ENCODE results near the gene PDCD6IP. TPM values are rescaled to one million over a fixed set of nuclear protein-coding genes. Genes with fewer than 3 reads are reported as not detected.
A peak's percentile ranks its signal among the peaks of the same experiment; 100 is the strongest.

Gene PDCD6IP
- total and polyA plus RNA-seq, 2 of the 13 experiments (the other 11 are each of a cell fraction or from before 2014, with no cell fraction given), result 62.5 to 85.6 TPM

DNA sequence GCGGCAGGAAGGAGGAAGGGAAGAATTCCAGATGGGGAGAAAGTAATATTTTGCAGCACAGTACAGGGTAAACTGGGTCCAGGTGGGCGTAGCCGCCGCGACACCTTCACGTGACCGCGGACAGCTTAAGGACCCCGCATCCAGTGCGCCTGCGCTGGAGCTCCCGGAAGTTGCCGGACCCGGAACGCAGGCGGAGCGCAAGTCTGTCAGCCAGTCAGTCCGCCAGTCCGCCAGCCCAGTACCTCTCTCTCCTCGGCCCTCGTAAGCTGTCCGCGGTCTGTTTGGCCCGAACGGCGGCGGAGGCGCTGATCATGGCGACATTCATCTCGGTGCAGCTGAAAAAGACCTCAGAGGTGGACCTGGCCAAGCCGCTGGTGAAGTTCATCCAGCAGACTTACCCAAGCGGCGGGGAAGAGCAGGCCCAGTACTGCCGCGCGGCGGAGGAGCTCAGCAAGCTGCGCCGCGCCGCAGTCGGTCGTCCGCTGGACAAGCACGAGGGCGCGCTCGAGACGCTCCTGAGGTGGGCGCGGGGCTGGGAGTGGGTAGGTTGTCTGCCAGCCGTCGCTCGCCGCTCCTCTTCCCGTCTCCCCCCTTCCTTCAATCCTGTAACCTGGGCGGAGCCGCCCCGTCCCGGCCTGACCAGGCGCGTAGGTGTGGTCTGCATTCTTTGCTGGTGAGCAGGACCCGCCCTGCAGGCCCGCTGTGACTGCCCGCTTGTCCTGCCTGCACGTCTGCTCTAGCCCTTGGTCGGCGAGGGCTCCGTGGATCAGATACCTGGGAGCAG lies at the start of gene PDCD6IP (continued):
- TF ChIP-seq NFKBIZ (CRISPR knock-in tag; IDR thresholded peaks at IDR 0.05) (0 out of 2 replicates have a peak, but pooled peaks have one; percentile 38), REPIN1 (CRISPR knock-in tag; IDR thresholded peaks at IDR 0.05; ENCODE audit: borderline replicate concordance, low read depth) (peak; percentile 80), GATA4 (IDR thresholded peaks at IDR 0.05; ENCODE audit: borderline replicate concordance, low read depth) (peak; percentile 64; the same call in 1 of the 2 replicates), KAT2B (IDR thresholded peaks at IDR 0.05; ENCODE audit: borderline replicate concordance, low read depth, low read length) (no peak), NFRKB (IDR thresholded peaks at IDR 0.05) (no peak), SRF (IDR thresholded peaks at IDR 0.05; ENCODE audit: low read depth, low read length) (no peak), NR0B2 (CRISPR knock-in tag; IDR thresholded peaks at IDR 0.05) (no peak), RARG (CRISPR knock-in tag; IDR thresholded peaks at IDR 0.05; ENCODE audit: low read depth) (no peak), ZNF136 (CRISPR knock-in tag; IDR thresholded peaks at IDR 0.05; ENCODE audit: low read depth) (peak; percentile 80; the same call in 1 of the 2 replicates), SKI (IDR thresholded peaks at IDR 0.05; ENCODE audit: partially characterized antibody) (peak; percentile 73), ONECUT2 (CRISPR knock-in tag; IDR thresholded peaks at IDR 0.05) (0 out of 2 replicates have a peak, but pooled peaks have one; percentile 52), ETV5 (CRISPR knock-in tag; IDR thresholded peaks at IDR 0.05; ENCODE audit: borderline replicate concordance) (peak; percentile 51; the same call in 1 of the 2 replicates), CREBL2 (CRISPR knock-in tag; IDR thresholded peaks at IDR 0.05; ENCODE audit: borderline replicate concordance) (no peak), HOXA3 (CRISPR knock-in tag; IDR thresholded peaks at IDR 0.05) (peak; percentile 60)
- TF ChIP-seq, protein P1, sequence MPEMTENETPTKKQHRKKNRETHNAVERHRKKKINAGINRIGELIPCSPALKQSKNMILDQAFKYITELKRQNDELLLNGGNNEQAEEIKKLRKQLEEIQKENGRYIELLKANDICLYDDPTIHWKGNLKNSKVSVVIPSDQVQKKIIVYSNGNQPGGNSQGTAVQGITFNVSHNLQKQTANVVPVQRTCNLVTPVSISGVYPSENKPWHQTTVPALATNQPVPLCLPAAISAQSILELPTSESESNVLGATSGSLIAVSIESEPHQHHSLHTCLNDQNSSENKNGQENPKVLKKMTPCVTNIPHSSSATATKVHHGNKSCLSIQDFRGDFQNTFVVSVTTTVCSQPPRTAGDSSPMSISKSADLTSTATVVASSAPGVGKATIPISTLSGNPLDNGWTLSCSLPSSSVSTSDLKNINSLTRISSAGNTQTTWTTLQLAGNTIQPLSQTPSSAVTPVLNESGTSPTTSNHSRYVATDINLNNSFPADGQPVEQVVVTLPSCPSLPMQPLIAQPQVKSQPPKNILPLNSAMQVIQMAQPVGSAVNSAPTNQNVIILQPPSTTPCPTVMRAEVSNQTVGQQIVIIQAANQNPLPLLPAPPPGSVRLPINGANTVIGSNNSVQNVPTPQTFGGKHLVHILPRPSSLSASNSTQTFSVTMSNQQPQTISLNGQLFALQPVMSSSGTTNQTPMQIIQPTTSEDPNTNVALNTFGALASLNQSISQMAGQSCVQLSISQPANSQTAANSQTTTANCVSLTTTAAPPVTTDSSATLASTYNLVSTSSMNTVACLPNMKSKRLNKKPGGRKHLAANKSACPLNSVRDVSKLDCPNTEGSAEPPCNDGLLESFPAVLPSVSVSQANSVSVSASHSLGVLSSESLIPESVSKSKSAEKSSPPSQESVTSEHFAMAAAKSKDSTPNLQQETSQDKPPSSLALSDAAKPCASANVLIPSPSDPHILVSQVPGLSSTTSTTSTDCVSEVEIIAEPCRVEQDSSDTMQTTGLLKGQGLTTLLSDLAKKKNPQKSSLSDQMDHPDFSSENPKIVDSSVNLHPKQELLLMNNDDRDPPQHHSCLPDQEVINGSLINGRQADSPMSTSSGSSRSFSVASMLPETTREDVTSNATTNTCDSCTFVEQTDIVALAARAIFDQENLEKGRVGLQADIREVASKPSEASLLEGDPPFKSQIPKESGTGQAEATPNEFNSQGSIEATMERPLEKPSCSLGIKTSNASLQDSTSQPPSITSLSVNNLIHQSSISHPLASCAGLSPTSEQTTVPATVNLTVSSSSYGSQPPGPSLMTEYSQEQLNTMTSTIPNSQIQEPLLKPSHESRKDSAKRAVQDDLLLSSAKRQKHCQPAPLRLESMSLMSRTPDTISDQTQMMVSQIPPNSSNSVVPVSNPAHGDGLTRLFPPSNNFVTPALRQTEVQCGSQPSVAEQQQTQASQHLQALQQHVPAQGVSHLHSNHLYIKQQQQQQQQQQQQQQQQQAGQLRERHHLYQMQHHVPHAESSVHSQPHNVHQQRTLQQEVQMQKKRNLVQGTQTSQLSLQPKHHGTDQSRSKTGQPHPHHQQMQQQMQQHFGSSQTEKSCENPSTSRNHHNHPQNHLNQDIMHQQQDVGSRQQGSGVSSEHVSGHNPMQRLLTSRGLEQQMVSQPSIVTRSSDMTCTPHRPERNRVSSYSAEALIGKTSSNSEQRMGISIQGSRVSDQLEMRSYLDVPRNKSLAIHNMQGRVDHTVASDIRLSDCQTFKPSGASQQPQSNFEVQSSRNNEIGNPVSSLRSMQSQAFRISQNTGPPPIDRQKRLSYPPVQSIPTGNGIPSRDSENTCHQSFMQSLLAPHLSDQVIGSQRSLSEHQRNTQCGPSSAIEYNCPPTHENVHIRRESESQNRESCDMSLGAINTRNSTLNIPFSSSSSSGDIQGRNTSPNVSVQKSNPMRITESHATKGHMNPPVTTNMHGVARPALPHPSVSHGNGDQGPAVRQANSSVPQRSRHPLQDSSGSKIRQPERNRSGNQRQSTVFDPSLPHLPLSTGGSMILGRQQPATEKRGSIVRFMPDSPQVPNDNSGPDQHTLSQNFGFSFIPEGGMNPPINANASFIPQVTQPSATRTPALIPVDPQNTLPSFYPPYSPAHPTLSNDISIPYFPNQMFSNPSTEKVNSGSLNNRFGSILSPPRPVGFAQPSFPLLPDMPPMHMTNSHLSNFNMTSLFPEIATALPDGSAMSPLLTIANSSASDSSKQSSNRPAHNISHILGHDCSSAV (CRISPR knock-in tag; IDR thresholded peaks at IDR 0.05; ENCODE audit: borderline replicate concordance), result no peak
- TF ChIP-seq, protein P2, sequence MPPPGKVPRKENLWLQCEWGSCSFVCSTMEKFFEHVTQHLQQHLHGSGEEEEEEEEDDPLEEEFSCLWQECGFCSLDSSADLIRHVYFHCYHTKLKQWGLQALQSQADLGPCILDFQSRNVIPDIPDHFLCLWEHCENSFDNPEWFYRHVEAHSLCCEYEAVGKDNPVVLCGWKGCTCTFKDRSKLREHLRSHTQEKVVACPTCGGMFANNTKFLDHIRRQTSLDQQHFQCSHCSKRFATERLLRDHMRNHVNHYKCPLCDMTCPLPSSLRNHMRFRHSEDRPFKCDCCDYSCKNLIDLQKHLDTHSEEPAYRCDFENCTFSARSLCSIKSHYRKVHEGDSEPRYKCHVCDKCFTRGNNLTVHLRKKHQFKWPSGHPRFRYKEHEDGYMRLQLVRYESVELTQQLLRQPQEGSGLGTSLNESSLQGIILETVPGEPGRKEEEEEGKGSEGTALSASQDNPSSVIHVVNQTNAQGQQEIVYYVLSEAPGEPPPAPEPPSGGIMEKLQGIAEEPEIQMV (CRISPR knock-in tag; IDR thresholded peaks at IDR 0.05; ENCODE audit: low read depth), result peak; percentile 88
